HG02798 (cell line): ENCODE results near the gene SPA17.

Source experiments
- ATAC-seq: cut with Tn5 transposase; IDR thresholded peaks from one replicate; pipeline ENCODE4 v1.9.1; 2021; ENCODE audit warnings: mild to moderate bottlenecking; ENCODE audit not compliant: unreplicated experiment, poor library complexity

Gene SPA17

GRCh38 chr11:124661553-124661952 is 12.2 kb upstream of the SPA17 start:
- ATAC-seq, result no peak

- ATAC-seq, result no peak
Measured at GRCh38 chr11:124662106-124662505, 11.6 kb upstream of the SPA17 start.

GRCh38 chr11:124663861-124664260 is 9.8 kb upstream of the SPA17 start:
- ATAC-seq, result no peak

GRCh38 chr11:124667601-124668000 is 6.1 kb upstream of the SPA17 start:
- ATAC-seq, result no peak

GRCh38 chr11:124669193-124669592 is 4.5 kb upstream of the SPA17 start:
- peak; percentile 46 for ATAC-seq

- ATAC-seq, result no peak
Measured at GRCh38 chr11:124670732-124671131, 3.0 kb upstream of the SPA17 start.

- ATAC-seq, result no peak
Measured at GRCh38 chr11:124672536-124673215, 1.0 kb upstream of the SPA17 start.

- no peak for ATAC-seq
Measured at GRCh38 chr11:124674168-124674517, 439 bp downstream of the SPA17 start.

GRCh38 chr11:124674571-124674970 is 867 bp downstream of the SPA17 start:
- no peak for ATAC-seq

- no peak for ATAC-seq
Measured at GRCh38 chr11:124676386-124676785, 2.7 kb downstream of the SPA17 start.

- no peak for ATAC-seq
Measured at GRCh38 chr11:124678416-124678815, 4.7 kb downstream of the SPA17 start.

GRCh38 chr11:124681421-124681820 is 7.7 kb downstream of the SPA17 start:
- no peak for ATAC-seq

GRCh38 chr11:124682443-124682842 is 8.7 kb downstream of the SPA17 start:
- ATAC-seq, result no peak

GRCh38 chr11:124693142-124693541 is 19.4 kb downstream of the SPA17 start:
- ATAC-seq, result no peak

GRCh38 chr11:124699547-124699946 is 25.8 kb downstream of the SPA17 start:
- no peak for ATAC-seq

- no peak for ATAC-seq
Measured at GRCh38 chr11:124700028-124700427, 26.3 kb downstream of the SPA17 start.

GRCh38 chr11:124707829-124708228 is 34.1 kb downstream of the SPA17 start:
- ATAC-seq, result no peak

GRCh38 chr11:124712392-124712791 is 38.7 kb downstream of the SPA17 start:
- no peak for ATAC-seq

GRCh38 chr11:124716591-124716990 is 42.9 kb downstream of the SPA17 start:
- no peak for ATAC-seq

GRCh38 chr11:124717421-124717785 is 43.7 kb downstream of the SPA17 start:
- ATAC-seq, result no peak

GRCh38 chr11:124717786-124718651 is 44.3 kb downstream of the SPA17 start:
- ATAC-seq, result peak; percentile 39

- no peak for ATAC-seq
Measured at GRCh38 chr11:124718801-124719200, 45.1 kb downstream of the SPA17 start.
